Measurements from ENCODE around the gene ADGRV1.

The ADGRV1 gene

GRCh38 chr5:90868799-90869198 lies 310.2 kb downstream of the ADGRV1 start:
- no peak for DNase-seq (ENCODE audit: low spot score)

DNA sequence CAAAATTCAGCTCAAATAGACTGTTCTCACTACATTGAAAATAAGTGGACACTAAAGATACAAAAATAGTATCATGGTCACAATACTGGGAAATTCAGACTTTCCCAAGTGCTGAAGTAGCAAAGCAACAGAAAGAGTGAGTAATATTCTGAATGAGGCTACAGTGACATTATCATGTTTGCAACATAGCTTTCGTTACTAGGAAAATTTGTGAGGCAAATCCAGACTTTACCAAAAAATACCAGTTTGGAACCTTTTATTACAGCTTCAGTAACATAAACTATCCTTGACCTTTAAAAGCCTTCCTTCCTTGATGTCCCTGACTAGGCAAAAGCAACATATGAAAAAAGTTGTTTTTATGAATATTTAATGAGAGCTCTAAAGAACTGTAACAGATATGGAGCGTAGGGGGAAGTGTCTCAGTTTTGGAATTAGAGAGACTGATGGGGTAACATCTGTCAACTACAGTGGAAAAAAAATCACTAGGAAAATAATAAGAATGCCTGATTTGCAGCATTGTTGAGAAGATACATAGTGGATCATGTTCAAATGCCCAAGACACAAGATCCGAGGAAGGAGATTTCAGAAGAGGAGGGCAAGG lies 312.9 kb downstream of the ADGRV1 start:
- DNase-seq (ENCODE audit: low spot score) = no peak

GRCh38 chr5:90873033-90873517 lies 314.5 kb downstream of the ADGRV1 start:
- DNase-seq (ENCODE audit: low spot score) = no peak

DNA sequence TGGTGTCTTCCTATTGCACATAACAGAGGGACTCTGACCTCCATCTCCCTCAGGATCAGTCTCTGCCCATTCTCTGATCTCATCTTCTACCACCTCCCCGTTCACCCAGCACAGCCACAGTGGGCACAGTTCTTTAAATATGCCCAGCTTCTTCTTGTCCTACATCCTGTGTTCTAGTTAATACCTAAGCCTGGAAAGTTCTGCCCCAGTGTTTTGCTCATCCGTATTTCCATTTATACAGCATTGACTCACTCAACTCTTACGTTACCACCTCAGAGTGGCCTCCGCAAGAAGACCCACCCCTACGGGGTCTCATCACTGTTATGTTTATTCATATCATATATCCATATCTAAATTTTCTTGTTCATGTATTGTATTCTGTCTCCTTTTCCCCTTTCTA lies 315.5 kb downstream of the ADGRV1 start:
- no peak for DNase-seq (ENCODE audit: low spot score)

GRCh38 chr5:90875456-90875855 lies 316.9 kb downstream of the ADGRV1 start:
- no peak for DNase-seq (ENCODE audit: low spot score)

GRCh38 chr5:90876366-90876765 lies 317.8 kb downstream of the ADGRV1 start:
- no peak for DNase-seq (ENCODE audit: low spot score)

DNA sequence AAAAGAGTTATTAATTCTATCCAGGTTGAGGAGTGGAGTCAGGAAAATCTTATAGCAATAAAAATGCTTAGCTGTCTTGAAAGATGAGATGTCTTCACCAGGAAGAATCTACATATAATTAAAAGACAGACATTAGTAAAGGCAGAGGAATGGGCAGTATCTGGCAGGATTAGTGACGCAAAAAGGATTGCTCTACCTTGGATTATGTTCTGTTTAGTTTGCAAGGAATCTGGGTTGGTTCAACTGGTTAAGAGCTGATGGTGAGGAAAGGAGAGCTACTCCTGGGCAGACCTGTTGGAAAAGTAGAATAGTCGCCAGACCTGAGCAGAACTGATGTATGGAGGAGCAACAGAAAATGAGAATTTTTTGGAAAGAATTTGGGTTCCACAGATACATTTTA lies 318.5 kb downstream of the ADGRV1 start:
- no peak for DNase-seq (ENCODE audit: low spot score)

DNA sequence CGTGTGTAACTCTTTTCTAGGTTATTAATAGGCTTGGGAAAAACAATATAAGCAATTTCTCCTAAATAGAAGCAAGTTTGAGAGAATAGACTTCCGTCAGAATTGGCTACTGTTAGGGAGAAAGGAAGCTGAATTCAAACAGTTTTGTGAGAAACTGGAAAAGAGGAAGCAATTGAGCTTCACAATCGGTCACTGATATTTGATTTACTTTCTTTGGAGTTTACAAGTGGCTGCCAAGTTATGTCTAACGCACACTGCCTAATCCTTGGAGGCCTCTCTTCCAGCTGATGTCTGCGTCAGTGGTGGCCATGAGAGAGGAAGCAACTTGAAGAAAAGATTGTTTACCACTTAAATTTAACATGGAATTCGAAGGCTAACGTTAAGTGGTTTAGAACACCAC lies 319.5 kb downstream of the ADGRV1 start:
- DNase-seq (ENCODE audit: low spot score) = no peak

DNA sequence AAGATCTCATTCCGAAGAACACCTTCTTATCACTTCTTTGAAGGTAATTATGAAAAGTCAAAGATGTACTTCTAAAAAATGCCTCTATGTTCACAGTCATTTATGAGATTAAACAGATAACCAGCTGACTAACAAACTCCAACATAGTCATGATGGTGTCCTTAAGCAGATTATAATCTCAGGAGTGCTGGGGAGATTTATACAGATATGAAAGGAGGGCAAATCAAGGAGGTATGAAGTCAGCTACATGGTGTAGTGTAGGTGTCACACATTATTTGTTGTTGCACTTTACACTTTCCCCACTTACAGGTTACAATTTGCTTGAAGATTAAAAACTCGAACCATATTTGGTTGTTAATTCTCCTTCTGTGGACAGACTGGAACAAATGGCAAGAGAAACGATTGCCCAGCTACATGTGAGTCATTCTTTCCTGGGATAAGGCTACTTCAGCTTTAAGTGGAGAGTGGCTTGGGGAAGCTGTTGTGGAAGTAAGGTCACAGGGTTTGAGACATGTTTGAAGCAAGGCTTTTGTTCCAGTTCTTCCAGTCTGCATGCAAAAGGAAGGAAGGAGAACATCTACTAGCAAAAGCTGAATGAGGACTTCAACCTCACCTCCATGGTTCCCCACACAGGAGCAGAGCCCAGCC lies 320.1 kb downstream of the ADGRV1 start:
- DNase-seq (ENCODE audit: low spot score) = no peak

DNA sequence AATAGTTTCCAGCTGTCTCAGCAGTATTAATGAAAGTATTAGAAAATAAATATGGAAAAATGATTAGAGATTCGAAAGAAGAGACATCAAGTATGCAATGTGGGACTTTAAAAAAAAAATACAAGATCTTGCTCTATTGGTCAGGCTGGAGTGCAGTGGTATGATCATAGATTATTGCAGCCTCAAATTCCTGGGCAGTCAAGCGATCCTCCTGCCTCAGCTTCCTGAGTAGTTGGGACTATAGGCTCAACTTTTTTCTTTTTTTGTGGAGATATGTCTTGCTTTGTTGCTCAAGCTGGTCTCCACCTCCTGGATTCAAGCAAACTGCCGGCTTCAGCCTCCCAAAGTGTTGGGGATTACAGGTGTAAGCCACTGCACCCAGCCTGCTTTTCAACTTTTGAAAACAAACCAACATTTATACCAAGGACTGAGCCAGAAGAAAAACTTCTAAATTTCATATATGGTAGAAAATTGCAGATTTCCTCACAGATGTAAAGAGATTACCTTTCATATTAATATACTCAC lies 323.1 kb downstream of the ADGRV1 start:
- no peak for DNase-seq (ENCODE audit: low spot score)

DNA sequence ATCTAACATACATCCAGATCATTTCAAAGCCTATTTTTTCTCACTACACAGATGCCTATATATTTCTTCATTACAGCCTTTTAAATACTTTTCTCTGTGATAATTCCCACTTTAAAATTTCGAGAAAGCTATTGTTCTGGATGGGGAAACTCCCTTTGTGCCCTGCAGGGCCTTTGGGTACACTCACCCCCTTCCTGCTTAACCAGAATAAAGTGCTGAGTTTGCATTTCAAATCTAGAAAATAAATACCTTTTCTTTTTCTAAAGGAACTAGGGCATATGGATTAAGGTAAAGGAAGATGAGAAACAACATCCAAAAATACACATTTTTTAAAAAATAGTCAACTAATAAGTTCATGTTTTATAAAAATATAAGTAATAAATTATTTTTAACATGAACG lies 323.9 kb downstream of the ADGRV1 start:
- DNase-seq (ENCODE audit: low spot score) = no peak

GRCh38 chr5:90885180-90885868 lies 326.7 kb downstream of the ADGRV1 start:
- DNase-seq (ENCODE audit: low spot score) = no peak

DNA sequence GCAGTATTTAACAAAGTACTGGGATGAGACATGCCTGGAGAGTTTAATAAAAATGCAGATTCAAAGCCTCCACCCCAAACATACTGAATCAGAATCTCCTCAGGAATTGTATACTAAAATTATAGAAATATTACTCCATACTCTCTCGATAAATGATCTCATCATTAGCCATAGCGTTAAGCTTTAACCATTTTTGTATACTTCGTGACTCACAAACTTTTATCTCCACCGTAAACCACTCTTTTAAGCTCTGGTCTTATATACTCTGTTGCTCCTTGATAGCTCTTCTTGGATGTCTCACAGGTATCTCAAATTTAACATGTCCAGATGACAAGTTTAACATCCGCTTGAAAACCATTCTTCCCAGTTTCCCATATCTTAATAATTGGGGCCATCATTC lies 327.8 kb downstream of the ADGRV1 start:
- no peak for DNase-seq (ENCODE audit: low spot score)

- no peak for DNase-seq (ENCODE audit: low spot score)
Observed at GRCh38 chr5:90888511-90889324, 330.1 kb downstream of the ADGRV1 start.

DNA sequence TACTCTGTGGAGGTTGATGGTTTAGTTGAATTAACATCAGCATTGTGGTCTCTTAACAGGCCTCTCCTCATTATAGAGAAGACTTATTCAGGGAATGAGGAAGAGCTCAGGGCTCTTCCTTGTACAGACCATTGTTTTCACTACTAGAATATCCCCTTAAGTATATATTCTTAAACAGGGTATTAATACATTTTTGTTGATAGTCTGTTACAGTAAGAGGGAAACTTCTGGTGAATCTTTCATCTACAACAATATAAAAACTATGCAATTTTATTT lies 330.7 kb downstream of the ADGRV1 start:
- no peak for DNase-seq (ENCODE audit: low spot score)

- DNase-seq (ENCODE audit: low spot score) = no peak
Observed at GRCh38 chr5:90890180-90890579, 331.6 kb downstream of the ADGRV1 start.

DNA sequence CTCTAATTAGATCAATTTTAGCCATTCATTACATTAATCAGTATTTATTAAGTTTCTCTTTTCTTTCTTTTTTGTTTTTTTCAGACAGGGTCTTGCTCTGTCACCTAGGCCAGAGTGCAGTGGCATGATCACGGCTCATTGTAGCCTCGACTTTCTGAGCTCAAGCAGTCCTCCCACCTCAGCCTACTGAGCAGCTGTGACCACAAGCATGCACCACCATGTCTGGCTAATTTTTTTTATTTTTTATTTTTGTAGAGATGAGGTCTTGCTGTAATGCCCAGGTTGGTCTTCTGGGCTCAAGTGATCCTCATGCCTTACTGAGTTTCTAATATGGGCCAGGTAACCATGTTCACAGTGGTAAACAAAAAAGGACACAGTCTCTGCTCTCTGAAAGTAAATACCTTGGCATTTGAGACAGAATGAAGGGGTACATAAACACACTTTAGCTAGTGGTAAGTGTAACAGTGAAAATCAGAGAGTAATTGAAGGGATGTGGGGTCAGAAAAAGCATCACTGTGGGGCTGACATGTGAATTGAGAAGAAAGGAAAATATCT lies 336.3 kb downstream of the ADGRV1 start:
- DNase-seq (ENCODE audit: low spot score) = no peak

GRCh38 chr5:90897618-90898017 lies 339.0 kb downstream of the ADGRV1 start:
- no peak for DNase-seq (ENCODE audit: low spot score)

DNA sequence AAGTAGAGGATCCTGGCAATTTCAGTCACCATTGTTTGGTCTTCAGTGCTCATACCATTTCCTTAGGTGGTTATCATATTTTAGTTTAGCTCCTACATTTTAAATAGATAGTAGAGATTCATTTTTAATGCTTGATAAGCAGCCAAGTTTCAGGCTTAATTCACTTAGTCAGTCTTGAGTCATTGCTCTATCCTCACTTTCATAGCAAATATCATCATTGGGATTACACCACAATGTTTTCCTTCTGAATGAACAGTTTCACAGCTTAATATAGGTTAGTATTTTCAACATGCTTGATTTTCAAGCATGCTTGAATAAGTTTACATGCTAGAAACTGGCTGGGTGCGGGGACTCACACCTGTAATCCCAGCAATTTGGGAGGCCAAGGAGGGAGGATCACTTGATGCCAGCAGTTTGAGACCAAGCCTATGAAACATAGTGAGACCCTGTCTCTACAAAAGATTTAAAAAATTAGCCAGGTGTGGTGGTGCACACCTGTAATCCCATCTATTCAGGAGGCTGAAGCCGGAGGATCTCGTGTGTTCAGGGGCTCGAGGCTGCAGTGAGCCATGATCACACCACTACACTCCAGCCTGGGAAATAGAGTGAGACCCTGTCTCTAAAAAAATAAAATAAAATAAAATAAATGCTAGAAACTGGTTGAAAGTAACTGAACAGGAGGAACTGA lies 339.9 kb downstream of the ADGRV1 start:
- no peak for DNase-seq (ENCODE audit: low spot score)

GRCh38 chr5:90899014-90899604 lies 340.5 kb downstream of the ADGRV1 start:
- no peak for DNase-seq (ENCODE audit: low spot score)

- DNase-seq (ENCODE audit: low spot score) = no peak
Observed at GRCh38 chr5:90901261-90901660, 342.7 kb downstream of the ADGRV1 start.
